Epithelial cell of esophagus (primary cell): ENCODE measurements around the gene MYO1B.

ENCODE experiments used
- DNase-seq: peaks from one replicate; pipeline ENCODE4 v3.0.0; 2010; ENCODE audit warnings: low read depth
- H3K4me3 ChIP-seq: 2 replicates; pipeline ENCODE4 v1.5.1; 2011; ENCODE audit warnings: mild to moderate bottlenecking, low read length, control low read depth
- TF ChIP-seq, protein P1 (sequence below): IDR thresholded peaks from 2 replicates; pipeline ENCODE4 v1.5.1; 2011; ENCODE audit warnings: low read depth, mild to moderate bottlenecking, low read length, control low read depth, inconsistent platforms; ENCODE audit not compliant: insufficient read depth; ENCODE audit errors: missing control alignments

Gene MYO1B

DNA sequence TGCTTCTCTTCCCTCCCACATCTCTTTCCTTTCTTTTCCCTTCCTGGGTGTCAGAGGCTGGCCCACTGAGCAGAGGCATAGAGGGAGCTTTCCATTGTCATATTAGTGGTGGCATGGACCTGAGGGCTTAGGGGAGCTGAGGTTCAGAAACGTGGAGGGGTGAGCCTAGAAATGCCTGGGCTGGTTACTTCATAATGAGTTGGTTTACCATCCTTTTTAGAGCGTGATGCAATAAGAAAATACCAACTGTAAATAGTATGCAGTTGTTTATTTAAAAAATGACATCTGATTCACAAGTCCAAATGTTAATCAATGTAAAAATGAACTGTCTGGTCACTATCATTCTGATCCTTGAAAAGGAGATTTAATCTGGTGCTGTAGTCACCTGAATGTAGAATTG is 46.3 kb downstream of the MYO1B start:
- DNase-seq = no peak
- TF ChIP-seq, protein P1, sequence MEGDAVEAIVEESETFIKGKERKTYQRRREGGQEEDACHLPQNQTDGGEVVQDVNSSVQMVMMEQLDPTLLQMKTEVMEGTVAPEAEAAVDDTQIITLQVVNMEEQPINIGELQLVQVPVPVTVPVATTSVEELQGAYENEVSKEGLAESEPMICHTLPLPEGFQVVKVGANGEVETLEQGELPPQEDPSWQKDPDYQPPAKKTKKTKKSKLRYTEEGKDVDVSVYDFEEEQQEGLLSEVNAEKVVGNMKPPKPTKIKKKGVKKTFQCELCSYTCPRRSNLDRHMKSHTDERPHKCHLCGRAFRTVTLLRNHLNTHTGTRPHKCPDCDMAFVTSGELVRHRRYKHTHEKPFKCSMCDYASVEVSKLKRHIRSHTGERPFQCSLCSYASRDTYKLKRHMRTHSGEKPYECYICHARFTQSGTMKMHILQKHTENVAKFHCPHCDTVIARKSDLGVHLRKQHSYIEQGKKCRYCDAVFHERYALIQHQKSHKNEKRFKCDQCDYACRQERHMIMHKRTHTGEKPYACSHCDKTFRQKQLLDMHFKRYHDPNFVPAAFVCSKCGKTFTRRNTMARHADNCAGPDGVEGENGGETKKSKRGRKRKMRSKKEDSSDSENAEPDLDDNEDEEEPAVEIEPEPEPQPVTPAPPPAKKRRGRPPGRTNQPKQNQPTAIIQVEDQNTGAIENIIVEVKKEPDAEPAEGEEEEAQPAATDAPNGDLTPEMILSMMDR = no peak
- no peak overlapping the region for H3K4me3 ChIP-seq

DNA sequence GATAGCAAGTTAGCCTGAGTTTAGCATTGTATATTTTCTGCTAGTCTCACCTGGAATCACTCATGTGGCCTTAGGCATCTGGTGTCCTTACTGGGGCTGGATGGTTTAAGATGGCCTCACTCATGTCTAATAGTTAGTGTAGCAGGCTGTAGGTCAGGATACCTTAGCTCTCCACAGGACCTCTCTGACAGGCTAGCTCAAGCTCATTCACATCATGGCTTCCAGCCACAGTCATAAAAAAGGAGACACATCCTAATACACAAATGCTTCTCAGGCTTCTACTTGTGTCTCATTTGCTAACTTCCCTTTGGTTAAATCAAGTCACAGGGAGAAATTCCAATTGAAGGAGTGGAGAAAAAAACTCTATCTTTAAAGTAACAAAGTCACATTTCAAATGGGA is 47.7 kb downstream of the MYO1B start:
- no peak for DNase-seq
- H3K4me3 ChIP-seq = no peak overlapping the region
- TF ChIP-seq, protein P1 = no peak

DNA sequence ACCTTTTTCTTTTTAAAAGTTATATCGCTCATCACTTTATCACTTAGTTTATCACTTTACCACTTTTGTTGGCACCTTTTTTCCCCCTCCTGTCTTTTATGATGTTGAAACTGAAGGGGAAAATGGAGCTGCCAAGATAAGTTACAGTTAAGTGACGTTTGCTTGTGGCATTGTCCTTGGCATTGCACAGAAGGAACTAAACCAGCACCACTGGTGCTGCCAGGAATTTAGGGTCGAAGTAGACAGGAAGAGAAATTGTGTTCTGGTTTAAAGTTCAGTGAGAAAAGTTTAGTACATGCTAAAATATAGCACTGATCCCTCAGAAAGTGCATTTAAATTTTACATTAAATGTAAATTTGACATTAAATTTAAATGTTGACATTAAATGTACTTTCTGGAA is 49.9 kb downstream of the MYO1B start:
- DNase-seq = no peak

DNA sequence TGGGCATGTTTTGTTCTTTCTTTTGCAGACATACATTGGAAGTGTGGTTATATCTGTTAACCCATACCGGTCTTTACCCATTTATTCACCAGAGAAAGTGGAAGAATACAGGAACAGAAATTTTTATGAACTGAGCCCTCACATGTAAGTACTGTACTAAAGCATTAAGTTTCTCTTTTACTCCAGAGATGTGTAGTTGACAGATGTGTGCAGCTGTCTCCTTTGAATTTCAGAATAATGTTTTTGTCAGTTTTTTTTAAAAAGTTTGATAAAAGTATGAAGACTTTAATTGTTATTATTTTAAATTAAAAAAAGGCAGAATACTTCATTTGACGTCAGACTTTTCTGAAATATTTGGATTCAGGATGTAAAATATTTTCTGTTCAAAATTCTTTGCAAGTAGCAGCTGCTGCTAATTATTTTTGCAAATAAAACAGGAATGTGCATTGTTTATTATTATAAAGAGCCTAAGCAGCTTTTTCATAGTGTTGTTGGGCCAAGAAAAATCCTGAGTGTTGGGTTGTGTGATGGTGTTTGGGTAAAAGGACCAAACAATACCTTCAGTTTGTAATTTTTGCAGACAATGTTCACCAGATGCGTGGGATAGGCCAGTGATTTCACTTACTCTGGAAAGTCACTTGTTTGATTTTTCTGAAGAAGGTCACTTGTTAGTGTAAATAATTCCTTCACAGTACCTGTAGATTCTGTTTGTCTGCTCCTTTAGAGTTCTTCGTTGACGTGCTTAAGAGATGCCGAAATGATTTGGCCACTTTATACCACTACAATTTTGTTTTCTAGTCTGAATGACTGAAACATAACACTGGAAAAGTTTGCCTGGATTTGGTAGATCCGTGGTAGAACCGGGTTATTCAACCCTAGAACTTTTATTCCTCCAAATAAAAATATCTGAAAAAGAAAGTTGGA is 51.1 kb downstream of the MYO1B start:
- no peak overlapping the region for H3K4me3 ChIP-seq
- TF ChIP-seq, protein P1 = no peak
- no peak for DNase-seq

More for the DNA sequence above, 49.9 kb downstream of the MYO1B start:
- TF ChIP-seq, protein P1 = no peak
- no peak overlapping the region for H3K4me3 ChIP-seq

DNA sequence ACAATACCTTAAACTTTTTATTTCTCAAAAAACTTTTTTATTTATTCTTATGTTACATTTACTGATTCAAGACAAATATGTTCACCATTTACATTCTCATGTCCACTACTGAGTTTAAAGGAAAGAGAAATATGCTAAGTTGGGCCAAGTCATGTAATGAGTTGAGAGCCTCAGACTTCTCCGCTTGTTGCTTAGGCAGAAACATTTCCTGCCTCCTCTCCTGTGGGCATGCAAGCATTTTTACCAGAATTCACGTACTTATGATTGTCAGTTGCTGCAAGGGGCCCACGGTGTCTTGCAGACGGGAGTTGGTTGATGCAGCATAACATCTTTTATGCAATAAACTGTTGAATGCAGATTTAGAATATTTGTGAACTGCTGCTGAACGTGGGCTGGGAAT is 51.8 kb downstream of the MYO1B start:
- H3K4me3 ChIP-seq = no peak overlapping the region
- TF ChIP-seq, protein P1 = no peak
- no peak for DNase-seq

DNA sequence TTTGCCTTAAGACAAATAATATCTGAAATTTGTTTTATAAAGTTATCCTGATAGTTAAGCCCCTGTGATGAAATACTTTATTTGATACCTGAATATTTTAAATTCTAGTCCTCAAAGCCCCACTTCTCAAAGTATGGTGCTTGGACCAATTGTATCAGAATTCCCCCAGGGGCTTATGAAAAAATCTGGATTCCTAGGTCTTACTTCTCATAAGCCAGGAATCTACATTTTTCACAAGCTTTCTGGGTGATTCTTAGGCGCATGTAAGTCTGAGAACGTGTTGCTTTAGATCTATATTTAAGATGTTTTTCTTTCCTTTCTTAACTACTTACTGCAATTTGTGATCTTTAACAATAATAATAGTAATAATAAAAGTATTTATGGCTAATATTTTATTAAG is 53.1 kb downstream of the MYO1B start:
- TF ChIP-seq, protein P1 = no peak
- no peak for DNase-seq
- H3K4me3 ChIP-seq = no peak overlapping the region

DNA sequence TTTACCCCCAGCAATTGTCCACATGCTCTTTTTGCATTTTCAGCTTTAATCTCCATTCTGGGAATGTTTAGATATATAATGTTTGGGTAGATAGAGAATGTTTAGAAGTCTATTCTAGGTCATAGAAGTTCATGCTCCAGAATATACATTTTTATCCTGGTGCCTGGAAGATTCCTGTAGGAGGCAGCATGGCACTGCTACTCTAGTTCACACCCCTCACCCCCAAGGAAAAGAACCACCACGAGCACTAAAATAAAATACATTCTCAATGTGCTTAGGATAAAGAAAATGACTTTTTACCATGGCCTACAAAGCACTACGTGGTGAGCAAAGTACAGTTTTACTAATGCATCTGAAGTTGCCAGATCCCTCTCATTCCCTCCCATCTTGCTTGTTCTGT is 53.8 kb downstream of the MYO1B start:
- no peak overlapping the region for H3K4me3 ChIP-seq
- DNase-seq = no peak
- TF ChIP-seq, protein P1 = no peak
